8988T (cell line): Measurements from ENCODE around the gene COQ8B.
"Not testable (repeated sequence)": the region's sequence is repeated elsewhere in the genome, so short reads cannot be mapped to it uniquely, and the experiment has no call there.

Source experiments
- DNase-seq: peaks from one replicate; pipeline ENCODE4 v3.0.0; 2011

The COQ8B gene

GRCh38 chr19:40716482-40717324 is at the start of gene COQ8B, which contains the start of gene ITPKC:
TSS of gene COQ8B (minus strand) at chr19:40716886. CDS start at chr19:40714632, 2,254 bp downstream.
TSS of gene ITPKC (plus strand) at chr19:40717112. CDS start at chr19:40717136, 24 bp downstream.
- peak; percentile 79 for DNase-seq

GRCh38 chr19:40766385-40766784 is 49.7 kb upstream of the COQ8B start:
- not testable (repeated sequence) for DNase-seq

- no peak for DNase-seq
Observed at GRCh38 chr19:40763963-40764362, 47.3 kb upstream of the COQ8B start.

- DNase-seq = no peak
Observed at GRCh38 chr19:40763526-40763925, 46.8 kb upstream of the COQ8B start.

GRCh38 chr19:40762754-40763470 is 46.2 kb upstream of the COQ8B start:
- DNase-seq = no peak

GRCh38 chr19:40759352-40759751 is 42.7 kb upstream of the COQ8B start:
- DNase-seq = no peak

- DNase-seq = no peak
Observed at GRCh38 chr19:40758491-40758890, 41.8 kb upstream of the COQ8B start.

- DNase-seq = no peak
Observed at GRCh38 chr19:40756502-40757110, 39.9 kb upstream of the COQ8B start.

GRCh38 chr19:40755791-40756190 is 39.1 kb upstream of the COQ8B start:
- DNase-seq = no peak

GRCh38 chr19:40755248-40755624 is 38.5 kb upstream of the COQ8B start:
- DNase-seq = no peak

- no peak for DNase-seq
Observed at GRCh38 chr19:40754611-40755247, 38.0 kb upstream of the COQ8B start.

- DNase-seq = no peak
Observed at GRCh38 chr19:40752257-40752781, 35.6 kb upstream of the COQ8B start.

- peak; percentile 74 for DNase-seq
Observed at GRCh38 chr19:40750874-40751537, 34.3 kb upstream of the COQ8B start, which contains the start of gene SNRPA. TSS of gene SNRPA (plus strand) at chr19:40751203. CDS start at chr19:40751409, 206 bp downstream.

GRCh38 chr19:40750058-40750873 is 33.6 kb upstream of the COQ8B start, which contains the start of gene ACTMAP:
TSS of gene ACTMAP (minus strand) at chr19:40750477. CDS start at chr19:40749803, 674 bp downstream.
- DNase-seq = peak; percentile 77

- DNase-seq = no peak
Observed at GRCh38 chr19:40747536-40747935, 30.9 kb upstream of the COQ8B start.

GRCh38 chr19:40745402-40745780 is 28.7 kb upstream of the COQ8B start:
- no peak for DNase-seq

GRCh38 chr19:40744554-40745401 is 28.1 kb upstream of the COQ8B start:
- DNase-seq = peak; percentile 70

GRCh38 chr19:40743926-40744325 is 27.2 kb upstream of the COQ8B start:
- no peak for DNase-seq

- no peak for DNase-seq
Observed at GRCh38 chr19:40742886-40743285, 26.2 kb upstream of the COQ8B start.

GRCh38 chr19:40742477-40742876 is 25.8 kb upstream of the COQ8B start:
- no peak for DNase-seq
